ENCODE results near the gene PPP1R12C.

PPP1R12C gene

GRCh38 chr19:55046975-55047622, 70.3 kb downstream of the PPP1R12C start:
- TF ChIP-seq ARNTL (CRISPR knock-in tag; IDR thresholded peaks at IDR 0.05; ENCODE audit: borderline replicate concordance, low read depth): no peak
- TF ChIP-seq TCF4 (CRISPR knock-in tag; IDR thresholded peaks at IDR 0.05; ENCODE audit: borderline replicate concordance): no peak
- TF ChIP-seq ZFP30 (CRISPR knock-in tag; IDR thresholded peaks at IDR 0.05): no peak
- no peak for TF ChIP-seq GLIS3 (CRISPR knock-in tag; IDR thresholded peaks at IDR 0.05)
- no peak for TF ChIP-seq BACH2 (CRISPR knock-in tag; IDR thresholded peaks at IDR 0.05; ENCODE audit: borderline replicate concordance)
- no peak for TF ChIP-seq ZNF8 (CRISPR knock-in tag; IDR thresholded peaks at IDR 0.05)
- TF ChIP-seq TSHZ2 (CRISPR knock-in tag; IDR thresholded peaks at IDR 0.05): no peak
- no peak for TF ChIP-seq ZC3H10 (CRISPR knock-in tag; IDR thresholded peaks at IDR 0.05)
- TF ChIP-seq ZNF70 (CRISPR knock-in tag; IDR thresholded peaks at IDR 0.05): no peak
- TF ChIP-seq ZFP3 (CRISPR knock-in tag; IDR thresholded peaks at IDR 0.05): no peak
- no peak for TF ChIP-seq CSDC2 (CRISPR knock-in tag; IDR thresholded peaks at IDR 0.05)
- TF ChIP-seq SNAI2 (CRISPR knock-in tag; IDR thresholded peaks at IDR 0.05): no peak
- no peak for TF ChIP-seq ZNF565 (CRISPR knock-in tag; conservative IDR thresholded peaks at IDR 0.05; ENCODE audit: low read depth)
- no peak for TF ChIP-seq TOX (CRISPR knock-in tag; IDR thresholded peaks at IDR 0.05; ENCODE audit: borderline replicate concordance)
- ATAC-seq: no peak

GRCh38 chr19:55044771-55045716, 72.4 kb downstream of the PPP1R12C start:
- TF ChIP-seq OSR1 (CRISPR knock-in tag; IDR thresholded peaks at IDR 0.05) (no peak), SNAI2 (CRISPR knock-in tag; IDR thresholded peaks at IDR 0.05) (no peak), ARNTL (CRISPR knock-in tag; IDR thresholded peaks at IDR 0.05; ENCODE audit: borderline replicate concordance, low read depth) (no peak)

GRCh38 chr19:55044286-55044685, 73.2 kb downstream of the PPP1R12C start:
- no peak for TF ChIP-seq CSDC2 (CRISPR knock-in tag; IDR thresholded peaks at IDR 0.05)
- TF ChIP-seq ZFP3 (CRISPR knock-in tag; IDR thresholded peaks at IDR 0.05): no peak
- no peak for TF ChIP-seq ARNTL (CRISPR knock-in tag; IDR thresholded peaks at IDR 0.05; ENCODE audit: borderline replicate concordance, low read depth)
- ATAC-seq: no peak

More at GRCh38 chr19:55044771-55045716, 72.4 kb downstream of the PPP1R12C start:
- ATAC-seq: no peak

- TF ChIP-seq ZNF565 (CRISPR knock-in tag; conservative IDR thresholded peaks at IDR 0.05; ENCODE audit: low read depth) (no peak), PATZ1 (CRISPR knock-in tag; IDR thresholded peaks at IDR 0.05; ENCODE audit: borderline replicate concordance) (no peak), OSR1 (CRISPR knock-in tag; IDR thresholded peaks at IDR 0.05) (no peak), ZNF8 (CRISPR knock-in tag; IDR thresholded peaks at IDR 0.05) (no peak), CSDC2 (CRISPR knock-in tag; IDR thresholded peaks at IDR 0.05) (no peak), ZNF70 (CRISPR knock-in tag; IDR thresholded peaks at IDR 0.05) (no peak), CREB5 (CRISPR knock-in tag; IDR thresholded peaks at IDR 0.05; ENCODE audit: low read depth) (no peak), POU6F1 (CRISPR knock-in tag; IDR thresholded peaks at IDR 0.05; ENCODE audit: borderline replicate concordance, low read depth) (no peak), ZFP3 (CRISPR knock-in tag; IDR thresholded peaks at IDR 0.05) (no peak), ISL1 (CRISPR knock-in tag; IDR thresholded peaks at IDR 0.05) (no peak), TSHZ2 (CRISPR knock-in tag; IDR thresholded peaks at IDR 0.05) (no peak), SNAI2 (CRISPR knock-in tag; IDR thresholded peaks at IDR 0.05) (no peak), BACH2 (CRISPR knock-in tag; IDR thresholded peaks at IDR 0.05; ENCODE audit: borderline replicate concordance) (no peak)
- no peak for ATAC-seq
These were observed 74.7 kb downstream of the PPP1R12C start for GRCh38 chr19:55042688-55043087.
